Stomach (tissue), 4 donors: ENCODE results near the gene C2orf78.

Source experiments
- POLR2A ChIP-seq, 4 donors: fragments of 450-650 bp; IDR thresholded peaks; one replicate each; pipeline ENCODE4 v1.6.1; 2016; ENCODE audit warnings: antibody characterized with exemption in 4 of 4, control low read depth in 2 of 4, mild to moderate bottlenecking in 1 of 4, moderate library complexity in 1 of 4
- POLR2AphosphoS5 ChIP-seq, 3 donors: sonication (generic); formaldehyde crosslinking; IDR thresholded peaks; one replicate each; pipeline ENCODE4 v1.6.1; 2016; ENCODE audit warnings: antibody characterized with exemption in 3 of 3
- TF ChIP-seq, protein P1 (sequence below), 7 experiments: fragments of 450-650 bp in 4 of 7; fragments of 200-600 bp in 3 of 7; sonication (generic) in 3 of 7; IDR thresholded peaks; one replicate each; pipeline ENCODE4 v1.5.1; 2016 to 2019; ENCODE audit warnings: antibody characterized with exemption in 7 of 7, control low read depth in 2 of 7, mild to moderate bottlenecking in 1 of 7

DNA sequence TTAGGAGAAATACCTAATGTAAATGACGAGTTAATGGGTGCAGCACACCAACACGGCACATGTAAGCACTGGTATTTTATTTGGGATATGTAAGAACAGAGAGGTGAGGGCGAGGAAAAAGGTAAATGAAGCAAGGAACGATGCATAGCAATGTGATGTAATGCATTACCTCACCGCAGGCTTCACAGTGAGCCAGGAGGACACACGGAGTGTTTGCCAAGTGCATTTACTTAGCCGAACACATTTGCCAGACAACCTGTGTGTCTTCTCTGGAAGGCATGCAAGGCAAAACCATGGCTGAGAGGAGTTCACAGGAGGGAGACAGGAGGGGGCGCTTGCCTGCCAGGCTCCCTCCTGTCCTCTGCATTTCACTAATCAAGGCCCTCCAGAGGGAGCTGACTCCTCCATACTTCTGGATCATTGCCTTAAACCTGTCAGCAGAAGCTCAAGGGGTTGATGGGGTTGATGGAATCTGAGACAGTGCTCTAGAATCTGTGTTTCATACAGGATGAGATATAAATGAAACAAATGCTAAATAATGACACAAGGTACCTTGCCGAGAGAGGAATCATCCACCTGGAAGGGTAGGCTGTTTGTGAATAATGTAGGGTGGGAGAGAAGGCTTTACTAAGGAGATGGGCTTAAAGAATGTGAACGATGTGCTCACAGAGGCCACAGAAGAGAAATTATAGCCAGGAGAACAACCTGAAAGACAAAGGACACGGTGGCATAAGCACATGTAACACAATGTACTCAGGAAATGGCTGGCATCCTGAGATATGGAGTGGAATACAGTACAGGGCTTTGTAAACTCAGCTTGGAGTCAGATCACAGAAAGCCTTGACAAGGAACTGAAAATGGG is 37.7 kb upstream of the C2orf78 start:
- no peak for TF ChIP-seq POLR2A (IDR thresholded peaks at IDR 0.05)
- TF ChIP-seq POLR2AphosphoS5 (IDR thresholded peaks at IDR 0.05), result peak in 1 of 3 donors; percentile 13
- TF ChIP-seq, protein P1, sequence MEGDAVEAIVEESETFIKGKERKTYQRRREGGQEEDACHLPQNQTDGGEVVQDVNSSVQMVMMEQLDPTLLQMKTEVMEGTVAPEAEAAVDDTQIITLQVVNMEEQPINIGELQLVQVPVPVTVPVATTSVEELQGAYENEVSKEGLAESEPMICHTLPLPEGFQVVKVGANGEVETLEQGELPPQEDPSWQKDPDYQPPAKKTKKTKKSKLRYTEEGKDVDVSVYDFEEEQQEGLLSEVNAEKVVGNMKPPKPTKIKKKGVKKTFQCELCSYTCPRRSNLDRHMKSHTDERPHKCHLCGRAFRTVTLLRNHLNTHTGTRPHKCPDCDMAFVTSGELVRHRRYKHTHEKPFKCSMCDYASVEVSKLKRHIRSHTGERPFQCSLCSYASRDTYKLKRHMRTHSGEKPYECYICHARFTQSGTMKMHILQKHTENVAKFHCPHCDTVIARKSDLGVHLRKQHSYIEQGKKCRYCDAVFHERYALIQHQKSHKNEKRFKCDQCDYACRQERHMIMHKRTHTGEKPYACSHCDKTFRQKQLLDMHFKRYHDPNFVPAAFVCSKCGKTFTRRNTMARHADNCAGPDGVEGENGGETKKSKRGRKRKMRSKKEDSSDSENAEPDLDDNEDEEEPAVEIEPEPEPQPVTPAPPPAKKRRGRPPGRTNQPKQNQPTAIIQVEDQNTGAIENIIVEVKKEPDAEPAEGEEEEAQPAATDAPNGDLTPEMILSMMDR (IDR thresholded peaks at IDR 0.05), result no peak
